ENCODE measurements around the gene FAM53A. TPM values are rescaled to one million over a fixed set of nuclear protein-coding genes. Genes with fewer than 3 reads are reported as not detected.

Gene FAM53A
- total and polyA plus RNA-seq, 8 donors, result 0.73 to 2.8 (median 1.8) TPM; not detected in 4

DNA sequence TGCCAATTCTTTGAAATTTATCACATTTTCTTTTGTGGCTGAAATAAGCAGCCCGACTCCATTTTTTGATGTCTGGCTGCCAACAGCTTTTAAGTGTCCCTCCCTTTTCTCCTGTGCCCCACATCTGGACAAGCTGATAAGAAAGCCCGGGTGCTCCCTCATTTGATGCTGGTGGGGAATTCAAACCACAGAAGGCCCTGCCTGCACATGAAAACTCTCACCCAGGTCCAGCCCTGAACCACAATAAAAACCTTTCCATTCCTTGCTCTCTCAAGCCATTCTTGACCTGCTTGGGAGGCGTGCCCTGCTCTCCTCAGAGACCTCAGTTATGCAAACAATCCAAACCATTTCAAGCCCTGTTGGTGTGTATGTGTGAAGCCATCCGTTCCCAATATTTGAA is 93.9 kb downstream of the FAM53A start:
- DNase-seq, result no peak
- Histone ChIP-seq H3K4me3 (no peak overlapping the region), H3K9me3 (peaks cover 8 to 41% (median 30%) of the 10 kb centered on the region in 4 donors), H3K36me3 (no peaks in the 10 kb centered on the region), H3K27me3 (peaks cover 0 to 30% (median 9%) of the 10 kb centered on the region in 3 donors), H3K4me1 (no peaks in the 10 kb centered on the region), H3K27ac (no peak overlapping the region)
- 62 to 72% (median 63%) methylated on average over 4 of the region's 4 CpGs for WGBS, 5 donors
- no peak for TF ChIP-seq POLR2AphosphoS5 (IDR thresholded peaks at IDR 0.05)
- intact Hi-C loops (cut with DNase I; ENCODE audit: low total_unique reads), result no loop called here

Small RNA genes within 50 kb of the gene (small RNA-seq; reads per million reads assigned to genes)
- 0 reads per million in 4 donors for gene RF00019

Other genes starting within 250 kb of the FAM53A start
- gene SLBP, start 28.0 kb upstream of the FAM53A start, total RNA-seq, result 100 to 1,000 TPM in 3 of 5 donors, 10 to 100 TPM in 2; 28.3 to 163 (median 100) TPM
- 10 to 100 TPM; 30.9 to 35.6 (median 32.5) TPM for gene SLBP, start 28.0 kb upstream of the FAM53A start, polyA plus RNA-seq
- gene TMEM129, start 37.0 kb upstream of the FAM53A start, total RNA-seq, result 100 to 1,000 TPM in 2 of 5 donors, 10 to 100 TPM in 2, 1 to 10 TPM in 1; 9.9 to 171 (median 41.6) TPM
- 10 to 100 TPM; 13.7 to 29.9 (median 19.1) TPM for gene TMEM129, start 37.0 kb upstream of the FAM53A start, polyA plus RNA-seq
- gene TACC3, start 37.2 kb upstream of the FAM53A start, total RNA-seq, result 10 to 100 TPM in 4 of 5 donors, 1 to 10 TPM in 1; 9.5 to 74.1 (median 30.9) TPM
- gene TACC3, start 37.2 kb upstream of the FAM53A start, polyA plus RNA-seq, result 10 to 100 TPM in 2 of 3 donors, 1 to 10 TPM in 1; 7.2 to 22.7 (median 14.3) TPM
- 100 to 1,000 TPM in 1 of 5 donors, 10 to 100 TPM in 4; 20.0 to 530 (median 30.3) TPM for gene FGFR3, start 109.0 kb upstream of the FAM53A start, total RNA-seq
- 10 to 100 TPM in 1 of 3 donors, 1 to 10 TPM in 2; 1.2 to 84.1 (median 2.7) TPM for gene FGFR3, start 109.0 kb upstream of the FAM53A start, polyA plus RNA-seq
- gene LETM1, start 171.8 kb upstream of the FAM53A start, total RNA-seq, result 100 to 1,000 TPM in 1 of 5 donors, 10 to 100 TPM in 4; 46.4 to 255 (median 58.9) TPM
- 10 to 100 TPM in 2 of 3 donors, 1 to 10 TPM in 1; 5.3 to 12.2 (median 10.3) TPM for gene LETM1, start 171.8 kb upstream of the FAM53A start, polyA plus RNA-seq
- 100 to 1,000 TPM in 2 of 5 donors, 10 to 100 TPM in 3; 55.6 to 176 (median 66.1) TPM for gene NSD2, start 187.1 kb upstream of the FAM53A start, total RNA-seq
- gene NSD2, start 187.1 kb upstream of the FAM53A start, polyA plus RNA-seq, result 10 to 100 TPM in 1 of 3 donors, 1 to 10 TPM in 2; 4.9 to 10.5 (median 9.4) TPM